ENCODE results near the gene DOC2B.

DNA sequence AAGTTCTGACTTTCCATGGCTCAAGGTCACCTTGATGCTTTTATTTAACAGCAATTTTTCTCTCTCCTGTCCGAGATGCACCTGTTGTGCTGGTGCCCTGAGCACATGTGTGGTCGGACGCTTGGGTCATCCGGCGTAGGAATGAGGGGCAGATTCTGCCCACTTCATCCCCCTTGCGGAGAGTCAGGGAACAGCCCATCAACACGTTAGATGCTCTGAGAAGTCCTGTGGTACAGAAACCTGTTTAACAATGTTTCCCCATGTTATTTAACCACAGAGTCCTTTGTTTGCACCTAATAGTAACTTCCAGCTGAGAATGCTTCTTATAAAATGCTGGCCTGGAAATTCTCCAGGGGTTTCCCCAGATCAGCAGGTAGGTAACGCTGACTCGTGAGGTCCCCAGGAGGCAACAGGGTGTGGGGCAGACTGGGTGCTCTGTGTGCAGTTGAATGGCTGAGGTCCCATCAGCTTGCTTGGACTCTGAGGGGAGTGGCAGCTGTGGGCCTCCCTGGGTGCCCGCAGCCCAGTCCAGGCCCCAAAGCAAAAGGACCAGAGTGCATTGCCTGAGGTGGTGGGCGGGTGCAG, 17.8 kb downstream of the DOC2B start:
- TF ChIP-seq, protein P1, sequence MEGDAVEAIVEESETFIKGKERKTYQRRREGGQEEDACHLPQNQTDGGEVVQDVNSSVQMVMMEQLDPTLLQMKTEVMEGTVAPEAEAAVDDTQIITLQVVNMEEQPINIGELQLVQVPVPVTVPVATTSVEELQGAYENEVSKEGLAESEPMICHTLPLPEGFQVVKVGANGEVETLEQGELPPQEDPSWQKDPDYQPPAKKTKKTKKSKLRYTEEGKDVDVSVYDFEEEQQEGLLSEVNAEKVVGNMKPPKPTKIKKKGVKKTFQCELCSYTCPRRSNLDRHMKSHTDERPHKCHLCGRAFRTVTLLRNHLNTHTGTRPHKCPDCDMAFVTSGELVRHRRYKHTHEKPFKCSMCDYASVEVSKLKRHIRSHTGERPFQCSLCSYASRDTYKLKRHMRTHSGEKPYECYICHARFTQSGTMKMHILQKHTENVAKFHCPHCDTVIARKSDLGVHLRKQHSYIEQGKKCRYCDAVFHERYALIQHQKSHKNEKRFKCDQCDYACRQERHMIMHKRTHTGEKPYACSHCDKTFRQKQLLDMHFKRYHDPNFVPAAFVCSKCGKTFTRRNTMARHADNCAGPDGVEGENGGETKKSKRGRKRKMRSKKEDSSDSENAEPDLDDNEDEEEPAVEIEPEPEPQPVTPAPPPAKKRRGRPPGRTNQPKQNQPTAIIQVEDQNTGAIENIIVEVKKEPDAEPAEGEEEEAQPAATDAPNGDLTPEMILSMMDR (IDR thresholded peaks at IDR 0.05; ENCODE audit: low read depth, low read length, poor library complexity, severe bottlenecking): no peak
- TF ChIP-seq EZH2phosphoT487 (IDR thresholded peaks at IDR 0.05; ENCODE audit: borderline replicate concordance, low read length): no peak

Measured in DOHH2 (cell line).